SU-DHL-6 (cell line): ENCODE results near the gene NDUFS8.

Experiments used
- EZH2phosphoT487 ChIP-seq: fragments of 200-600 bp; sonication (generic), shearing (Covaris generic); conservative IDR thresholded peaks from 2 replicates; pipeline ENCODE4 v1.6.1; 2018; ENCODE audit warnings: mild to moderate bottlenecking, antibody characterized with exemption, low read length, moderate library complexity, mixed read lengths
- TF ChIP-seq, protein P1 (sequence below): fragments of 200-600 bp; sonication (generic); IDR thresholded peaks from one replicate; pipeline ENCODE4 v1.5.1; 2017; ENCODE audit warnings: antibody characterized with exemption, mild to moderate bottlenecking, low read length, moderate library complexity; ENCODE audit not compliant: insufficient read depth, poor library complexity, severe bottlenecking

DNA sequence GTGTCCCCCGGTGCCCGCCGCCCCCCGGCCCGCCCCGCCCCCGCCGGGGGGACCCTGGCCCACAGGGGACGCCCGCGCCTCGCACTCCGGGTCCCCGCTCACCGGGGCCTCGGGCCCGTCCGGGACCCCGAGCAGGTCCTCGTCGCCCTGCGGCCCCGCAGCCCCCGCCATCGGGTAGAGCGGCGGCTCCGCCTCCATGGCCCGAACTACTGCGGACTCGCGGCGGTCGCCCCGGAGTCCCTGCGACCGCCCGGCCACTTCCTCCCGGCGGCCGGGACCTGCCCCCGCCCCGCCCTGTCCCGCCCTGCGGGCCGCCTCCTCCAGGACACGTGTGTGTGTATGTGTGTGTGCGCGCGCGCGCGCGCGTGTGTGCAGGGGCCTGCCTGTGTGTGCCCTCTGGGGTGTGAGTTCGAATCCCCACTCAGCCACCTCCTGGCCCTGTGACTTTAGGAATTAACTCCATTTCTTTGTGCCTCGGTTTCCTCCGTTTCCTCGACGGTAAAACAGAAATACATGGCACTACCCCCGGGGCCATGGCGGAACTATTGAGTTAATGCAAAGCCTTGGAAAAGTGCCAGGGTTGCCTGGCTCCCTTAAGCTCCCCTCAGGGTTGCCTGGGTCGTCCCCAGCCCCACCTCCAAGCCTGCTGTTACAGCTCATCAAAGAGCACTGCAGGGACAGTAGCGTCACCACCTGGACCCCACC is 26.5 kb upstream of the NDUFS8 start, which contains the start of gene UNC93B1:
- TF ChIP-seq, protein P1, sequence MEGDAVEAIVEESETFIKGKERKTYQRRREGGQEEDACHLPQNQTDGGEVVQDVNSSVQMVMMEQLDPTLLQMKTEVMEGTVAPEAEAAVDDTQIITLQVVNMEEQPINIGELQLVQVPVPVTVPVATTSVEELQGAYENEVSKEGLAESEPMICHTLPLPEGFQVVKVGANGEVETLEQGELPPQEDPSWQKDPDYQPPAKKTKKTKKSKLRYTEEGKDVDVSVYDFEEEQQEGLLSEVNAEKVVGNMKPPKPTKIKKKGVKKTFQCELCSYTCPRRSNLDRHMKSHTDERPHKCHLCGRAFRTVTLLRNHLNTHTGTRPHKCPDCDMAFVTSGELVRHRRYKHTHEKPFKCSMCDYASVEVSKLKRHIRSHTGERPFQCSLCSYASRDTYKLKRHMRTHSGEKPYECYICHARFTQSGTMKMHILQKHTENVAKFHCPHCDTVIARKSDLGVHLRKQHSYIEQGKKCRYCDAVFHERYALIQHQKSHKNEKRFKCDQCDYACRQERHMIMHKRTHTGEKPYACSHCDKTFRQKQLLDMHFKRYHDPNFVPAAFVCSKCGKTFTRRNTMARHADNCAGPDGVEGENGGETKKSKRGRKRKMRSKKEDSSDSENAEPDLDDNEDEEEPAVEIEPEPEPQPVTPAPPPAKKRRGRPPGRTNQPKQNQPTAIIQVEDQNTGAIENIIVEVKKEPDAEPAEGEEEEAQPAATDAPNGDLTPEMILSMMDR = no peak
- no peak for TF ChIP-seq EZH2phosphoT487
